Measurements from ENCODE around the gene BCL11B.

Gene BCL11B

DNA sequence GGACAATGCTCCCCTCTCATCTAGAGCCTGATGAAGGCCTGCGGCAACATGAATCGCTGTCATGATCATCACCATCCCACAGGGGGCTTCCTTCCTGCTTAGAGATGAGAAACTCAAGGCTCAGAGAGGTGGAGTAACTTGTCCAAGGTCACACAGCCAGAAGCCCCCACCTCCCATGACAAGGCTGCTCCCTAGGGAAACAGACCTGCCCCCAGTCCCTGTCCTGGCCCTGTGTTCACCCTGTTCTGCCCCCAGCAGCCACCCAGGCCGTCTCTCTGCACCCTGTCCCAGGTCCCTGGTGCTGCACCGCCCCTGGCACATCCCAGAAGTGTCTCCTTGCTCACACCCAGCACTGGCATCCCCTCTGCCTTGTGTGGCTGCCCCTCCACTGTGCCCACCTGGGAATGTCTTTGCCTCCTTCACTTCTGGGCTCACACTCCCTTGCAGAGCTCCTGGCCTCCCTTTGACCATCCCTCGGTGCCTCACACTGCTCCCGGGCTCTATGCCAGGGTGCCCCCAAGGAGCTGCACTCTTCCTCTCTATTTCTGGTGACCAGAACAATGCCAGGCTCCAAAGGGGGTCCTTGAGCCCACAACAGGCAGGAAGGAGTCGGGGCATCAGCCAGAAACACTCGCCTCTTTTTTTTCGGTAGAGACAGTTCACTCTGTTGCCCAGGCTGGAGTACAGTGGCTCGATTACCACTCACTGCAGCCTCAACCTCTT lies 70.5 kb downstream of the BCL11B start:
- TF ChIP-seq, protein P1, sequence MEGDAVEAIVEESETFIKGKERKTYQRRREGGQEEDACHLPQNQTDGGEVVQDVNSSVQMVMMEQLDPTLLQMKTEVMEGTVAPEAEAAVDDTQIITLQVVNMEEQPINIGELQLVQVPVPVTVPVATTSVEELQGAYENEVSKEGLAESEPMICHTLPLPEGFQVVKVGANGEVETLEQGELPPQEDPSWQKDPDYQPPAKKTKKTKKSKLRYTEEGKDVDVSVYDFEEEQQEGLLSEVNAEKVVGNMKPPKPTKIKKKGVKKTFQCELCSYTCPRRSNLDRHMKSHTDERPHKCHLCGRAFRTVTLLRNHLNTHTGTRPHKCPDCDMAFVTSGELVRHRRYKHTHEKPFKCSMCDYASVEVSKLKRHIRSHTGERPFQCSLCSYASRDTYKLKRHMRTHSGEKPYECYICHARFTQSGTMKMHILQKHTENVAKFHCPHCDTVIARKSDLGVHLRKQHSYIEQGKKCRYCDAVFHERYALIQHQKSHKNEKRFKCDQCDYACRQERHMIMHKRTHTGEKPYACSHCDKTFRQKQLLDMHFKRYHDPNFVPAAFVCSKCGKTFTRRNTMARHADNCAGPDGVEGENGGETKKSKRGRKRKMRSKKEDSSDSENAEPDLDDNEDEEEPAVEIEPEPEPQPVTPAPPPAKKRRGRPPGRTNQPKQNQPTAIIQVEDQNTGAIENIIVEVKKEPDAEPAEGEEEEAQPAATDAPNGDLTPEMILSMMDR (IDR thresholded peaks at IDR 0.05; ENCODE audit: low read depth, low read length): no peak
- H3K4me1 ChIP-seq: no peaks in the 10 kb centered on the region
- no peak overlapping the region for H3K4me3 ChIP-seq (ENCODE audit: low read depth, low read length)
- H3K27me3 ChIP-seq: no peaks in the 10 kb centered on the region
- DNase-seq: no peak
- no peaks in the 10 kb centered on the region for H3K9me3 ChIP-seq
- H3K36me3 ChIP-seq: no peaks in the 10 kb centered on the region

DNA sequence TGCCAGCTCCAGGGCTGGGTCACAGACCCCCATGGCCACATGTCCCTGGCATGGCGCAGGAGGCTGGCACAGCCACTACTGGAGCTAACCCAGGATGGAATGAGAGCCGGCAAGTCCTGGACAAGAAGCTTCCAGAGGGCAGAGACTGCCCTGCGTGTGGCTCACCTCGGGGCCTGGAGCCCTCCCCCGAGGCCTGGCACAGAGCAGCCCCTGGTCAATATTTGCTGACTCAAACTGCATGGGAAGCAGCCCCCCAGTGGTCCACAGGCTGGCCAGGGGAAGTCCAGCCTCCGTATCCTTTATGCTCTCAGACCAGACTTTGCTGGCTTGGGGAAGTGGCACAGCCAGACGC lies 71.4 kb downstream of the BCL11B start:
- no peaks in the 10 kb centered on the region for H3K9me3 ChIP-seq
- no peaks in the 10 kb centered on the region for H3K27me3 ChIP-seq
- no peak overlapping the region for H3K4me3 ChIP-seq (ENCODE audit: low read depth, low read length)
- DNase-seq: no peak
- TF ChIP-seq, protein P1 (IDR thresholded peaks at IDR 0.05; ENCODE audit: low read depth, low read length): no peak
- H3K4me1 ChIP-seq: no peaks in the 10 kb centered on the region
- no peaks in the 10 kb centered on the region for H3K36me3 ChIP-seq

DNA sequence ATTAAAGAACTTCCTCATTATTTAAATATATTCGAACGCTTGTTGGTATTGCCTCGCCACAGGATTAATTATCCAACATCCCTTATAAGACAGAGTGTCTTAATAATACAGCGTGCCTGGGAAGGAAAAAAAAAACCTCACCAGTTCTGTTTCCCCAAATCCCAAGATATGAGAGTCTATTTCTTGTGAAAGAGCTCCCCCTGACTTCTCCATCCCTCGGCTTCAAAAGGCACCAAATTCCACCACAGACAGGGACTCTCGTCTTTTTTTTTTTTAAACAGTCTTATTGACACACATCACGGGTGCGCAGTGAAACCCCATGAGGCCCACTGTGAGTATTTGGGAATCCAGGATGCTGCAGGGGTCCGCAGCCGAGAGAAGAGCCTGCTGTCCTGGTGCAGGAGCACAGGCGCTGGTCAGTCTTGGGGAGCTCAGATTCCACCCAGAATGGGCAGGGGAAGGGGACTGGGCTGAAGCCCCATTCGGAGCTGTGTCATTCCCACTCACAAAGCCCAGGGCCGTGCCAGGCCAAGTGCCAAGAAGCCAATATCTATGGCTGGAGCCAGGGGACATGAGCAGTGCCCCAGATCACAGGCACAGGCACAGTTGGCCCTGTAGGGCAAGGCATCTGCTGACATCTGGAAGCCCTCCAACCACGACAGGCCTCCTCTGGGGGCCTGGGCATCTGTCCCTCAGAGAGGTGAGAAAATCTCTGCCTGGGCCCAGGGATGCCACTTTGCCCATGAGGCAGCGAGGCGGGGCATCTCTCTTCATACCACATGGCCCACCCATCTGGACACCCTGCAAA lies 71.9 kb downstream of the BCL11B start:
- no peaks in the 10 kb centered on the region for H3K36me3 ChIP-seq
- H3K4me3 ChIP-seq (ENCODE audit: low read depth, low read length): no peak overlapping the region
- no peak for DNase-seq
- H3K9me3 ChIP-seq: no peaks in the 10 kb centered on the region
- no peaks in the 10 kb centered on the region for H3K4me1 ChIP-seq
- TF ChIP-seq, protein P1 (IDR thresholded peaks at IDR 0.05; ENCODE audit: low read depth, low read length): no peak
- H3K27me3 ChIP-seq: no peaks in the 10 kb centered on the region; the same call in 1 of the 2 replicates

DNA sequence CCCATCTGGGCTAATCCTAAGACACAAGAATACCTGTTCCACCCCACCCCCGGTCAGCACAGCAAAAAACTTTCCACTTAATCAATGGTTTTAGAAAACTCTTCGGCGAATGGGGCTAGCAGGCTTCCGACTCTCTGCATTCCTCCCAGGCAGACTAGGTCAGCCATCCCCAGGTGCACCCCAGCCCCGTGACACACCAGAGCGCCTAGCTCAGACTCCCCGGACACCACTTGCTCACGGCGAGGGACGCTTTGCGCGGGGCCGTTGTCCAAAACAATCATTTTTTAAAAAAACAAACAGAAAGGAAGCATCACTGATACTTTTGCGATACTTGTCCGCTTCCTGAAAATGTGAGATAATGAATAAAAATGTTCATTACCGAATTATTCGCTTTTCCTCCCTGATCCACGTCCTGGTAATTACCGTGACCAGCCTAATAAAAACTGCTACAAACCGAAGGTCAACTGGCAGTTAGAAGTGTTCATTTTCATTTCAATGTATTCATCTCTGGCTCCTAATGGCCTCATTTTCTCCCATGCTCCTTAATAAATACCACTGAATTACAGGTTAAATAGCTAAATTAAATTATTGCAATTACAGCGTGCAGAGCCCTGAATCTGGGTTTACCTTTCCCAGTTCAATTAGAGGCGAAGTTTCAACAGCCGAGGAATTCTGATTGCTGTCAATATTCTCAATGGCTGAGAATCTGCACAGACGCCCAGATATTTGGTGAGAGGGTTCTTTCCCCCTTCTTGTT lies 73.1 kb downstream of the BCL11B start:
- no peak overlapping the region for H3K4me3 ChIP-seq (ENCODE audit: low read depth, low read length)
- no peaks in the 10 kb centered on the region for H3K4me1 ChIP-seq
- H3K27me3 ChIP-seq: no peaks in the 10 kb centered on the region; the same call in 1 of the 2 replicates
- H3K9me3 ChIP-seq: no peaks in the 10 kb centered on the region
- H3K36me3 ChIP-seq: no peaks in the 10 kb centered on the region
- no peak for DNase-seq
- TF ChIP-seq, protein P1 (IDR thresholded peaks at IDR 0.05; ENCODE audit: low read depth, low read length): no peak

DNA sequence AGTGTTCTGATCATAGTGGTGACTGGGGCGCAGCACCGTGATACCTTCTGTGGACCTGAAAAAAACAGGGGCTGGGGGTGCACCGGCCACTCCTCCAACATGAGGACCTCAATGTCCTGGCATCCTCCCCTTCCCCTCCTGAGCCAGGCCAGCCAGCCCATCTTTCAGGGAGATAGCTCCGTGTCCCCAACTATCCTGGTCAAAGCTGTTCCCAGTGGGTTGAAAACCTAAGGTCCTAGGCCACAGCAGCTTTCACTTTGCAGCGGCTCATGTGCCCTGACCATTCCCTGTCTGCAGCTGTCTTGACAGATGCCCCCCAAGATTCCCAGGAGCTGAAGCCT lies 75.7 kb downstream of the BCL11B start:
- H3K4me3 ChIP-seq (ENCODE audit: low read depth, low read length): no peak overlapping the region
- no peak for DNase-seq
- H3K36me3 ChIP-seq: no peaks in the 10 kb centered on the region
- no peaks in the 10 kb centered on the region for H3K4me1 ChIP-seq
- H3K27me3 ChIP-seq: peaks cover 5% of the 10 kb centered on the region; the same call in 1 of the 2 replicates
- H3K9me3 ChIP-seq: no peaks in the 10 kb centered on the region
- TF ChIP-seq, protein P1 (IDR thresholded peaks at IDR 0.05; ENCODE audit: low read depth, low read length): no peak
